Neural cell (in vitro differentiated cells): ENCODE results near the gene CCR7. TPM values are rescaled to one million over a fixed set of nuclear protein-coding genes. Genes with fewer than 3 reads are reported as not detected.

Source experiments
- H2AFZ ChIP-seq: fragments of 200-600, 300-800 bp; sonication (generic), shearing (Covaris generic); 2 replicates; pipeline ENCODE4 v1.6.0; 2014; ENCODE audit warnings: low read depth, mild to moderate bottlenecking, antibody characterized with exemption, low read length, moderate library complexity
- H3F3A ChIP-seq: fragments of 200-600 bp; shearing (Covaris generic); 2 replicates; pipeline ENCODE4 v1.6.1; 2016; ENCODE audit warnings: mild to moderate bottlenecking, moderate library complexity, mixed read lengths, antibody characterized with exemption, low read length; ENCODE audit not compliant: insufficient read depth, poor library complexity, severe bottlenecking
- H3K27ac ChIP-seq: fragments of 200-600, 300-800 bp; sonication (generic), shearing (Covaris generic); 2 replicates; pipeline ENCODE4 v1.5.1; 2014; ENCODE audit warnings: mild to moderate bottlenecking, low read length, moderate library complexity
- H3K27me3 ChIP-seq: fragments of 300-800, 200-600 bp; sonication (generic), shearing (Covaris generic); 2 replicates; pipeline ENCODE4 v1.6.0; 2014; ENCODE audit warnings: mild to moderate bottlenecking, low read depth, low read length, moderate library complexity; ENCODE audit not compliant: insufficient read depth
- H3K36me3 ChIP-seq: fragments of 300-800, 200-600 bp; sonication (generic), shearing (Covaris generic); 2 replicates; pipeline ENCODE4 v1.5.1; 2014; ENCODE audit warnings: mild to moderate bottlenecking, antibody characterized with exemption, low read length, moderate library complexity; ENCODE audit not compliant: insufficient read depth
- H3K4me2 ChIP-seq: fragments of 300-800, 200-600 bp; sonication (generic), shearing (Covaris generic); 2 replicates; pipeline ENCODE4 v1.6.0; 2014; ENCODE audit warnings: mild to moderate bottlenecking, low read length
- H3K4me3 ChIP-seq: fragments of 300-800, 200-600 bp; sonication (generic), shearing (Covaris generic); 2 replicates; pipeline ENCODE4 v1.5.1; 2014; ENCODE audit warnings: mild to moderate bottlenecking, low read length, moderate library complexity
- H3K79me2 ChIP-seq: fragments of 200-600 bp; shearing (Covaris generic); replicated peaks from 2 replicates; pipeline ENCODE4 v1.6.0; 2014; ENCODE audit warnings: mild to moderate bottlenecking, low read length, moderate library complexity; ENCODE audit not compliant: insufficient read depth
- H3K9ac ChIP-seq: fragments of 300-800, 200-600 bp; sonication (generic), shearing (Covaris generic); 2 replicates; pipeline ENCODE4 v1.6.1; 2016; ENCODE audit warnings: mild to moderate bottlenecking, low read length, mixed read lengths
- H3K9me2 ChIP-seq: fragments of 200-600 bp; shearing (Covaris generic); 2 replicates; pipeline ENCODE4 v1.6.1; 2016; ENCODE audit warnings: mild to moderate bottlenecking, low read length, mixed read lengths; ENCODE audit not compliant: insufficient read depth
- H3K9me3 ChIP-seq: fragments of 200-600, 300-800 bp; sonication (generic), shearing (Covaris generic); 2 replicates; pipeline ENCODE4 v1.6.1; 2016; ENCODE audit warnings: mild to moderate bottlenecking, mixed run types, low read length, moderate library complexity, mixed read lengths
- H4K20me1 ChIP-seq: fragments of 200-600 bp; shearing (Covaris generic); 2 replicates; pipeline ENCODE4 v1.6.1; 2016; ENCODE audit warnings: mild to moderate bottlenecking, mixed run types; ENCODE audit not compliant: insufficient read depth
- CTCF ChIP-seq: fragments of 450-650 bp; IDR thresholded peaks from 2 replicates; pipeline ENCODE4 v1.5.1; 2014; ENCODE audit warnings: antibody characterized with exemption, mild to moderate bottlenecking, moderate library complexity; ENCODE audit not compliant: poor library complexity, severe bottlenecking
- EP300 ChIP-seq: fragments of 450-650 bp; conservative IDR thresholded peaks from 2 replicates; pipeline ENCODE4 v1.6.1; 2014; ENCODE audit warnings: antibody characterized with exemption, mild to moderate bottlenecking, moderate library complexity; ENCODE audit not compliant: poor library complexity, severe bottlenecking
- EZH2 ChIP-seq: fragments of 200-600, 300-800 bp; shearing (Covaris generic), sonication (generic); IDR thresholded peaks from 2 replicates; pipeline ENCODE4 v1.6.1; 2014; ENCODE audit warnings: antibody characterized with exemption, low read length, borderline replicate concordance, mild to moderate bottlenecking; ENCODE audit not compliant: insufficient read depth, poor library complexity, severe bottlenecking
- MXI1 ChIP-seq: fragments of 450-650 bp; conservative IDR thresholded peaks from 2 replicates; pipeline ENCODE4 v1.6.1; 2014; ENCODE audit warnings: antibody characterized with exemption, mild to moderate bottlenecking; ENCODE audit not compliant: poor library complexity, severe bottlenecking
- POLR2AphosphoS5 ChIP-seq: IDR thresholded peaks from 2 replicates; pipeline ENCODE4 v1.6.1; 2012
- RAD21 ChIP-seq: fragments of 450-650 bp; conservative IDR thresholded peaks from 2 replicates; pipeline ENCODE4 v1.6.1; 2014; ENCODE audit warnings: antibody characterized with exemption, mild to moderate bottlenecking, moderate library complexity
- SMC3 ChIP-seq: fragments of 450-650 bp; conservative IDR thresholded peaks from 2 replicates; pipeline ENCODE4 v1.6.1; 2014; ENCODE audit warnings: antibody characterized with exemption, mild to moderate bottlenecking, moderate library complexity; ENCODE audit not compliant: poor library complexity
- TAF1 ChIP-seq: IDR thresholded peaks from 2 replicates; pipeline ENCODE4 v1.6.1; 2012; ENCODE audit warnings: low read depth
- polyA plus RNA-seq: library from polyadenylated mRNA; depleted of rRNA; stranded (reverse); fragments of >200 nt; gene quantifications from 2 replicates; pipeline ENCODE4 v1.2.3, GENCODE V29; 2014
- TF ChIP-seq, protein P1 (sequence below): IDR thresholded peaks from 2 replicates; pipeline ENCODE4 v1.6.1; 2012; ENCODE audit warnings: borderline replicate concordance

CCR7 gene
- polyA plus RNA-seq, 1 donor from 2014 or later = not detected

DNA sequence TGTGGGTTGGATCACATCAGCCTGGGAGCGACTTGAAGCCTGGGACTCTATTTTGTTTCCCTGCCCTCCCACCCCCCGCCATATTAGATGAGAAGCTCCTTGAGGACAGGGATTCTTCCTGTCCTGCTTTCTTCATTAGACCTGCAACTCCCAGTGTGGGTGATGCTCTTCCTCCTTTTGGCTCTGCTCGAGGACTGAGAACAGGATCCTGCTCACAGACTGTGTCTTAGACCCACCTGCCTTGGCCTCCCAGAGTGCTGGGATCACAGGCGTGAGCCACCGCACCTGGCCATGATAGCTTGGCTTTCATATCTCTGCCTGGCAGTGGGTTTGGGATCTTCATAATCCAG is 42.3 kb downstream of the CCR7 start:
- H3K36me3 ChIP-seq = no peaks in the 10 kb centered on the region
- no peaks in the 10 kb centered on the region for H3F3A ChIP-seq
- no peak overlapping the region for H2AFZ ChIP-seq
- no peak overlapping the region for H3K27ac ChIP-seq
- no peaks in the 10 kb centered on the region for H3K79me2 ChIP-seq
- no peak overlapping the region for H3K4me2 ChIP-seq
- H4K20me1 ChIP-seq = no peaks in the 10 kb centered on the region
- no peak overlapping the region for H3K9ac ChIP-seq
- no peaks in the 10 kb centered on the region for H3K27me3 ChIP-seq
- H3K9me3 ChIP-seq = no peaks in the 10 kb centered on the region
- no peaks in the 10 kb centered on the region for H3K9me2 ChIP-seq
- TF ChIP-seq TAF1 (no peak), EP300 (no peak), POLR2AphosphoS5 (no peak), EZH2 (no peak), RAD21 (no peak), SMC3 (no peak), CTCF (no peak), MXI1 (no peak)
- TF ChIP-seq, protein P1, sequence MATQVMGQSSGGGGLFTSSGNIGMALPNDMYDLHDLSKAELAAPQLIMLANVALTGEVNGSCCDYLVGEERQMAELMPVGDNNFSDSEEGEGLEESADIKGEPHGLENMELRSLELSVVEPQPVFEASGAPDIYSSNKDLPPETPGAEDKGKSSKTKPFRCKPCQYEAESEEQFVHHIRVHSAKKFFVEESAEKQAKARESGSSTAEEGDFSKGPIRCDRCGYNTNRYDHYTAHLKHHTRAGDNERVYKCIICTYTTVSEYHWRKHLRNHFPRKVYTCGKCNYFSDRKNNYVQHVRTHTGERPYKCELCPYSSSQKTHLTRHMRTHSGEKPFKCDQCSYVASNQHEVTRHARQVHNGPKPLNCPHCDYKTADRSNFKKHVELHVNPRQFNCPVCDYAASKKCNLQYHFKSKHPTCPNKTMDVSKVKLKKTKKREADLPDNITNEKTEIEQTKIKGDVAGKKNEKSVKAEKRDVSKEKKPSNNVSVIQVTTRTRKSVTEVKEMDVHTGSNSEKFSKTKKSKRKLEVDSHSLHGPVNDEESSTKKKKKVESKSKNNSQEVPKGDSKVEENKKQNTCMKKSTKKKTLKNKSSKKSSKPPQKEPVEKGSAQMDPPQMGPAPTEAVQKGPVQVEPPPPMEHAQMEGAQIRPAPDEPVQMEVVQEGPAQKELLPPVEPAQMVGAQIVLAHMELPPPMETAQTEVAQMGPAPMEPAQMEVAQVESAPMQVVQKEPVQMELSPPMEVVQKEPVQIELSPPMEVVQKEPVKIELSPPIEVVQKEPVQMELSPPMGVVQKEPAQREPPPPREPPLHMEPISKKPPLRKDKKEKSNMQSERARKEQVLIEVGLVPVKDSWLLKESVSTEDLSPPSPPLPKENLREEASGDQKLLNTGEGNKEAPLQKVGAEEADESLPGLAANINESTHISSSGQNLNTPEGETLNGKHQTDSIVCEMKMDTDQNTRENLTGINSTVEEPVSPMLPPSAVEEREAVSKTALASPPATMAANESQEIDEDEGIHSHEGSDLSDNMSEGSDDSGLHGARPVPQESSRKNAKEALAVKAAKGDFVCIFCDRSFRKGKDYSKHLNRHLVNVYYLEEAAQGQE = no peak
- no peak overlapping the region for H3K4me3 ChIP-seq

GRCh38 chr17:40522250-40522960 is 42.9 kb downstream of the CCR7 start:
- Histone ChIP-seq H2AFZ (no peak overlapping the region), H3K4me2 (no peak overlapping the region), H3F3A (no peaks in the 10 kb centered on the region), H3K9me3 (no peaks in the 10 kb centered on the region), H4K20me1 (no peaks in the 10 kb centered on the region), H3K79me2 (no peaks in the 10 kb centered on the region), H3K9ac (no peak overlapping the region), H3K36me3 (no peaks in the 10 kb centered on the region), H3K9me2 (no peaks in the 10 kb centered on the region), H3K4me3 (no peak overlapping the region), H3K27ac (no peak overlapping the region), H3K27me3 (no peaks in the 10 kb centered on the region)
- TF ChIP-seq, protein P1 = no peak
- TF ChIP-seq POLR2AphosphoS5 = no peak
- TF ChIP-seq SMC3 = no peak
- TF ChIP-seq EZH2 = no peak
- TF ChIP-seq RAD21 = no peak
- no peak for TF ChIP-seq TAF1
- TF ChIP-seq MXI1 = no peak
- no peak for TF ChIP-seq CTCF
- no peak for TF ChIP-seq EP300
